Kidney (tissue), 14 donors: ENCODE measurements around the gene DOK4. TPM values are rescaled to one million over a fixed set of nuclear protein-coding genes. Genes with fewer than 3 reads are reported as not detected.

ENCODE experiments used
- DNase-seq, 5 donors: peaks; one replicate each; pipeline ENCODE4 v3.0.0-alpha.2; 2013 to 2020
- FAIRE-seq: peaks from 2 replicates; lab custom pipeline; 2012; peaks lifted over from hg19 to GRCh38; lab: Jason Lieb, UNC
- H3K27ac ChIP-seq, 2 donors: one replicate each; pipeline ENCODE4 v1.7.0; 2013; ENCODE audit warnings: low read depth in 2 of 2, low read length in 2 of 2, inconsistent platforms in 1 of 2
- H3K27me3 ChIP-seq: one replicate; pipeline ENCODE4 v1.7.1; 2013; ENCODE audit warnings: low read length, inconsistent platforms; ENCODE audit not compliant: control insufficient read depth, insufficient read depth
- H3K36me3 ChIP-seq, 3 donors: one replicate each; pipeline versions ENCODE4 v1.7.0 to v1.7.1; 2013; ENCODE audit warnings: low read length in 3 of 3, control low read depth in 1 of 3, inconsistent platforms in 1 of 3; ENCODE audit not compliant: insufficient read depth in 3 of 3, control insufficient read depth in 2 of 3
- H3K4me1 ChIP-seq, 3 donors: one replicate each; pipeline versions ENCODE4 v1.7.0 to v1.7.1; 2013; ENCODE audit warnings: low read length in 3 of 3, inconsistent platforms in 1 of 3, low read depth in 1 of 3; ENCODE audit not compliant: control insufficient read depth in 2 of 3, insufficient read depth in 2 of 3
- H3K4me3 ChIP-seq, 3 donors: one replicate each; pipeline versions ENCODE4 v1.7.0 to v1.8.1; 2013; ENCODE audit warnings: low read length in 3 of 3, control low read depth in 1 of 3, inconsistent platforms in 1 of 3
- H3K9ac ChIP-seq, 3 donors: one replicate each; pipeline versions ENCODE4 v1.7.0 to v1.7.1; 2013; ENCODE audit warnings: low read length in 3 of 3, control low read depth in 1 of 3, inconsistent platforms in 1 of 3
- H3K9me3 ChIP-seq, 3 donors: one replicate each; pipeline versions ENCODE4 v1.7.0 to v1.7.1; 2013; ENCODE audit warnings: low read length in 3 of 3, control low read depth in 1 of 3, inconsistent platforms in 1 of 3; ENCODE audit not compliant: control insufficient read depth in 2 of 3, insufficient read depth in 1 of 3
- CTCF ChIP-seq: IDR thresholded peaks from 3 replicates; pipeline ENCODE4 v1.5.1; 2012; ENCODE audit warnings: mild to moderate bottlenecking, moderate library complexity, borderline replicate concordance; ENCODE audit not compliant: insufficient read depth; ENCODE audit errors: extremely low read depth
- intact Hi-C: fragments of 100-400 bp; cut with DNase I; formaldehyde crosslinking; loops from one replicate; pipeline ENCODE4 v1.11.1; 2022
- polyA plus RNA-seq: library from polyadenylated mRNA; stranded (reverse); fragments of 350-450 nt; fragmentation: Illumina TruSeq; extraction: RNeasy Lipid Tissue Mini Kit (QIAGEN cat#74804); gene quantifications from one replicate; pipeline ENCODE4 v1.2.3, GENCODE V29; 2014; ENCODE audit warnings: low read depth, low replicate concordance; ENCODE audit not compliant: insufficient read depth
- total RNA-seq: library from RNA; stranded (reverse); fragmentation: NEBNext Ultra II Directional; extraction: Animal tissue kit (Norgen Biotek cat#: 25700); gene quantifications from one replicate; pipeline ENCODE4 v1.2.1, GENCODE V29; 2021
- donor health status: control.
- donor health status: control.
- donor health status: control.
- donor health status: control.
- donor health status: control.
- donor health status: DM: yes; HTN: yes; CAD: no.
- donor health status: Normal renal cell carcinoma (clear cell type).

DOK4 gene
- total and polyA plus RNA-seq, 2 donors from 2014 or later = 57.2 to 63.7 TPM

GRCh38 chr16:57471209-57471608 lies 15.1 kb downstream of the DOK4 start:
- no peak for FAIRE-seq
- Histone ChIP-seq H3K4me1 (peaks cover 0 to 34% (median 21%) of the 10 kb centered on the region in 3 donors), H3K4me3 (no peak overlapping the region), H3K9me3 (no peaks in the 10 kb centered on the region), H3K27ac (peak overlapping the region; percentile 64 to 69), H3K9ac (peak overlapping the region in 1 of 3 donors; percentile 5), H3K27me3 (no peaks in the 10 kb centered on the region), H3K36me3 (peaks cover 6 to 67% (median 53%) of the 10 kb centered on the region in 3 donors)
- TF ChIP-seq CTCF = no peak
- intact Hi-C loops = no loop called here
- DNase-seq = no peak

GRCh38 chr16:57470711-57471110 lies 15.6 kb downstream of the DOK4 start:
- no peaks in the 10 kb centered on the region for H3K27me3 ChIP-seq
- peak overlapping the region in 1 of 3 donors; percentile 5 for H3K9ac ChIP-seq
- no peak for FAIRE-seq
- intact Hi-C loops = no loop called here
- no peak for TF ChIP-seq CTCF
- peaks cover 9 to 72% (median 58%) of the 10 kb centered on the region in 3 donors for H3K36me3 ChIP-seq
- DNase-seq = peak in 1 of 5 donors; percentile 49
- H3K4me1 ChIP-seq = peaks cover 0 to 31% (median 17%) of the 10 kb centered on the region in 3 donors
- no peak overlapping the region for H3K4me3 ChIP-seq
- H3K9me3 ChIP-seq = no peaks in the 10 kb centered on the region
- peak overlapping the region; percentile 64 to 69 for H3K27ac ChIP-seq

- intact Hi-C loops = no loop called here
Measured at GRCh38 chr16:57469917-57470470, 16.3 kb downstream of the DOK4 start.

More at GRCh38 chr16:57469917-57470470, 16.3 kb downstream of the DOK4 start:
- Histone ChIP-seq H3K27me3 (no peaks in the 10 kb centered on the region), H3K36me3 (peaks cover 10 to 79% (median 58%) of the 10 kb centered on the region in 3 donors), H3K4me3 (no peak overlapping the region), H3K4me1 (peaks cover 0 to 34% (median 17%) of the 10 kb centered on the region in 3 donors), H3K27ac (peak overlapping the region; percentile 64 to 69), H3K9ac (no peak overlapping the region), H3K9me3 (no peaks in the 10 kb centered on the region)
- DNase-seq (no peak), FAIRE-seq (no peak)
- no peak for TF ChIP-seq CTCF
